ENCODE data around the gene THSD7B. TPM values are rescaled to one million over a fixed set of nuclear protein-coding genes. Genes with fewer than 3 reads are reported as not detected.

The THSD7B gene
- total RNA-seq, 1 donor: 0.36 TPM

- no peak for TF ChIP-seq CTCF (IDR thresholded peaks at IDR 0.05; ENCODE audit: insufficient read depth, low read length)
- H3K4me3 ChIP-seq (ENCODE audit: low read depth, low read length): no peak overlapping the region
- no peak for DNase-seq (ENCODE audit: low read depth)
These were observed 421.9 kb downstream of the THSD7B start for GRCh38 chr2:137187216-137187615.

GRCh38 chr2:137190411-137191195 is 425.3 kb downstream of the THSD7B start:
- TF ChIP-seq CTCF (IDR thresholded peaks at IDR 0.05; ENCODE audit: insufficient read depth, low read length): no peak

GRCh38 chr2:137192366-137193310 is 427.3 kb downstream of the THSD7B start:
- TF ChIP-seq CTCF (IDR thresholded peaks at IDR 0.05; ENCODE audit: insufficient read depth, low read length): no peak
- peak; percentile 56 for DNase-seq (ENCODE audit: low read depth)
- no peak overlapping the region for H3K4me3 ChIP-seq (ENCODE audit: low read depth, low read length)

More at GRCh38 chr2:137190411-137191195, 425.3 kb downstream of the THSD7B start:
- no peak overlapping the region for H3K4me3 ChIP-seq (ENCODE audit: low read depth, low read length)
- no peak for DNase-seq (ENCODE audit: low read depth)

GRCh38 chr2:137193401-137193800 is 428.1 kb downstream of the THSD7B start:
- TF ChIP-seq CTCF (IDR thresholded peaks at IDR 0.05; ENCODE audit: insufficient read depth, low read length): no peak
- no peak overlapping the region for H3K4me3 ChIP-seq (ENCODE audit: low read depth, low read length)
- DNase-seq (ENCODE audit: low read depth): no peak

GRCh38 chr2:137194111-137194510 is 428.8 kb downstream of the THSD7B start:
- TF ChIP-seq CTCF (IDR thresholded peaks at IDR 0.05; ENCODE audit: insufficient read depth, low read length): no peak
- no peak for DNase-seq (ENCODE audit: low read depth)
- no peak overlapping the region for H3K4me3 ChIP-seq (ENCODE audit: low read depth, low read length)

GRCh38 chr2:137199751-137200150 is 434.4 kb downstream of the THSD7B start:
- no peak overlapping the region for H3K4me3 ChIP-seq (ENCODE audit: low read depth, low read length)
- DNase-seq (ENCODE audit: low read depth): no peak
- TF ChIP-seq CTCF (IDR thresholded peaks at IDR 0.05; ENCODE audit: insufficient read depth, low read length): no peak

All from fibroblast of the aortic adventitia (primary cell).